ENCODE results near the gene ZNF808. TPM values are rescaled to one million over a fixed set of nuclear protein-coding genes. Genes with fewer than 3 reads are reported as not detected.
"Not testable (repeated sequence)": the region's sequence is repeated elsewhere in the genome, so short reads cannot be mapped to it uniquely, and the experiment has no call there.

Gene ZNF808
- total RNA-seq, 2 experiments from 2014 or later = 25.7 to 29.9 TPM

DNA sequence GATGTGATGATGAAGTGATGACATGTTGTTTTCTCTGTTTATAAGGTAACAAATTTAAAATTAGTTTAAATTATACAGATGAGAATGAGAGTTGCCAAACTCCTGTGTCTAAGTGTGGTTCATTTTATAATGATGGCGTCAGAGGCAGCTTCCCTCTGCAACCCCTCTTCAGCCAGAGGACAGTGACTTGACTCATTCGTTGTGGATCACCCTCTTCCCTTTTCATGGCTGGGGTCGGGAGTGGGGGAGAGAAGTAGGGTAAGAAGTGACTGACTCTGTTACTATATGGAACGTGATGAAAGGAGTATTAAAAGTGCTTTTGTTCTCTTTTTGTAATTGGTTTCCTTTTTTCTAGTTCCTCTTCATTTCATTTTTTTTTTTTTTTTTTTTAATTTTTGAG lies 11.3 kb downstream of the ZNF808 start:
- H3K4me3 Mint-ChIP-seq; CTCF ChIA-PET; H3K27me3 Mint-ChIP-seq; ATAC-seq; H3K27ac Mint-ChIP-seq; DNase-seq; POLR2A ChIA-PET; intact Hi-C loops (cut with DNase I, micrococcal nuclease): not testable (repeated sequence)
- peaks cover 62% of the 10 kb centered on the region for H3K36me3 Mint-ChIP-seq (ENCODE audit: low read depth)
- peaks cover 22% of the 10 kb centered on the region for H3K9me3 Mint-ChIP-seq (ENCODE audit: low read depth)
- peaks cover 41% of the 10 kb centered on the region for H3K4me1 Mint-ChIP-seq

DNA sequence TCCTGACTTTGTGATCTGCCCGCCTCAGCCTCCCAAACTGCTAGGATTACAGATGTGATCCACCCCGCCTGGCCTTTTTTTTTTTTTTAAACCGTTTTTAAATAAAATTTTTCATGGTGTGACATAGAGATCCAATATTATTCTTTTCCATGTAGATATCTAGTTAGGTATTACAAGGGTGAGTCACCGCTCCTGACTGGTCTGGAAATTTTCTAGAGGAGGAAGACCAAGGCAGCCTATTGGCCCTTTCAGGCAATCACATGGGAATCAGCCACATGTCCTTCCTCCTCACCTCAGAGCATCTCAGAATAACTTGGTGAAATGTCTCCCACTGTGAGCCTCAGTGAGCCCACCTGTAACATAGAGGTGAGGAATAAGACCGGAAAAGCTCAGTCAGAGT lies 13.7 kb downstream of the ZNF808 start:
- not testable (repeated sequence) for H3K27me3 Mint-ChIP-seq

GRCh38 chr19:52541608-52542007 lies 14.1 kb downstream of the ZNF808 start:
- Mint-ChIP-seq H3K27me3 (no peaks in the 10 kb centered on the region), H3K27ac (no peak overlapping the region), H3K9me3 (ENCODE audit: low read depth) (peaks cover 26% of the 10 kb centered on the region), H3K4me3 (no peak overlapping the region), H3K36me3 (ENCODE audit: low read depth) (peaks cover 77% of the 10 kb centered on the region), H3K4me1 (peaks cover 32% of the 10 kb centered on the region)
- CTCF ChIA-PET = no interaction called here
- intact Hi-C loops (cut with DNase I, micrococcal nuclease) = no loop called here
- ATAC-seq = no peak
- DNase-seq = no peak
- POLR2A ChIA-PET = no interaction called here

More for the DNA sequence above, 13.7 kb downstream of the ZNF808 start:
- peaks cover 34% of the 10 kb centered on the region for H3K4me1 Mint-ChIP-seq
- H3K4me3 Mint-ChIP-seq; POLR2A ChIA-PET; CTCF ChIA-PET; DNase-seq; ATAC-seq; H3K27ac Mint-ChIP-seq; intact Hi-C loops (cut with DNase I, micrococcal nuclease): not testable (repeated sequence)
- H3K36me3 Mint-ChIP-seq (ENCODE audit: low read depth) = peaks cover 75% of the 10 kb centered on the region
- peaks cover 26% of the 10 kb centered on the region for H3K9me3 Mint-ChIP-seq (ENCODE audit: low read depth)

DNA sequence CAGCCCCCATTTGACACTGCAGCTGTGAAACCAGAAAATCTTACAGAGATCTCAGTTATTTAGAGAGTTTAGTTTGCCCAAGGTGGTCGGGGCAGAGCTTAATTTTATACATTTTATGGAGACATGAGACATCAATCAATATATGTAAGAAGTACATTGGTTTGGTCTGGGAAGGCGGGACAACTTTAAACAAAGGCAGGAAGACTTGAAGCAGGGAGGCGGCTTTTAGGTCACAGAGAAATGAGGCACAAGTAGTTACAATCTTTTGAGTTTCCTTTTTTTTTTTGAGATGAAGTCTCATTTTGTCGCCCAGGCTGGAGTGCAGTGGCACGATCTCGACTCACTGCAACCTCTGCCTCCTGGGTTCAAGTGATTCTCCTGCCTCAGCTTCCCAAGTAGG lies 15.1 kb downstream of the ZNF808 start:
- H3K27me3 Mint-ChIP-seq; POLR2A ChIA-PET; ATAC-seq; CTCF ChIA-PET; H3K4me3 Mint-ChIP-seq; intact Hi-C loops (cut with DNase I, micrococcal nuclease); DNase-seq: not testable (repeated sequence)
- peak overlapping the region; percentile 47 for H3K27ac Mint-ChIP-seq
- peaks cover 22% of the 10 kb centered on the region for H3K4me1 Mint-ChIP-seq
- peaks cover 24% of the 10 kb centered on the region for H3K9me3 Mint-ChIP-seq (ENCODE audit: low read depth)
- H3K36me3 Mint-ChIP-seq (ENCODE audit: low read depth) = peaks cover 82% of the 10 kb centered on the region

DNA sequence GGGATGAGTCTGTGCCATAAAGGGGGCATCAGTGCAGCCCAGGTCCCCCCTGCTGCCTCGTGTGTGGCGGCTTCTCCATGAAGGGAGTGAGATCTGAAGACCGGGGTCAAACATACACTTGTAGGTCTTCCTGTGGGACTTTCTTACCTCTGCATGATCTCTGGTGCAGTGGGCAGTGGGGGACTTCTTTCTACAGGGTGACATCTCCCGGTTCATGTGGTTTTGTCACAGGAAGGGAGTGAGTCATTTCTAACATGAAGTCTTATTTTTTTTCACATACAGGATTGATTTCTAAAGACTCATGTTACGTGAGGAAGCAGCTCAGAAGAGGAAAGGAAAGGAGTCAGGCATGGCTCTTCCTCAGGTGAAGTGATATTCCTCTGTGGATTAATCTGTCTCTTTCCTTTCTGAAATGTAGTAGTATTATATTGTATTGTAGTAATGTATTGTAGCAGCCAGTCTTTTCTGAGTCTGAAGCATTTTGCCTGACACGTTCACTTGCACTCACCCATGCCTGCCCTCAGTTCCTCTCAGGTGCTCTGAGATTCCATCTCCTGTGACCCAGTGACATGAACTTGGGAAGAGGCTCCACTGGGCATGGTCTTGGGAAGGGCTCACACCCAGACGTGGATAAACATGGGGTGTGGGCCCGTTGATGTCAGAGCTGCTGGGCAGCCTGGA lies 15.7 kb downstream of the ZNF808 start:
- H3K4me3 Mint-ChIP-seq = no peak overlapping the region
- ATAC-seq = peak; percentile 98
- peak overlapping the region; percentile 63 for H3K27ac Mint-ChIP-seq
- CTCF ChIA-PET = no interaction called here
- no peaks in the 10 kb centered on the region for H3K27me3 Mint-ChIP-seq
- H3K9me3 Mint-ChIP-seq (ENCODE audit: low read depth) = peaks cover 24% of the 10 kb centered on the region
- H3K36me3 Mint-ChIP-seq (ENCODE audit: low read depth) = peaks cover 87% of the 10 kb centered on the region
- peak; percentile 59 for DNase-seq
- intact Hi-C loops (cut with DNase I, micrococcal nuclease) = no loop called here
- POLR2A ChIA-PET = no interaction called here
- H3K4me1 Mint-ChIP-seq = peaks cover 21% of the 10 kb centered on the region

DNA sequence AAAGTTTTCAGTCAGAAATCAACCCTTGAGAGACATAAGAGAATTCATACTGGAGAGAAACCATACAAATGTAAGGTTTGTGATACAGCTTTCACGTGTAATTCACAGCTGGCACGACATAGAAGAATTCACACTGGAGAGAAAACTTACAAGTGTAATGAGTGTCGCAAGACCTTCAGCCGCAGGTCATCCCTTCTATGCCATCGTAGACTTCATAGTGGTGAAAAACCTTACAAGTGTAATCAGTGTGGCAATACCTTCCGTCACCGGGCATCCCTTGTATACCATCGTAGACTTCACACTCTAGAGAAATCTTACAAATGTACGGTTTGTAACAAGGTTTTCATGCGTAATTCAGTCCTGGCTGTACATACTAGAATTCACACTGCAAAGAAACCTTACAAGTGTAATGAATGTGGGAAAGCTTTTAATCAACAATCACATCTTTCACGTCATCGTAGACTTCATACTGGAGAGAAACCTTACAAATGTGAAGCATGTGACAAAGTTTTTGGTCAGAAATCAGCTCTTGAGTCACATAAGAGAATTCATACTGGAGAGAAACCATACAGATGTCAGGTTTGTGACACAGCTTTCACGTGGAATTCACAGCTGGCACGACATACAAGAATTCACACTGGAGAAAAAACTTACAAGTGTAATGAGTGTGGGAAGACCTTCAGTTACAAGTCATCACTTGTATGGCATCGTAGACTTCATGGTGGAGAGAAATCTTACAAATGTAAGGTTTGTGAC lies 26.9 kb downstream of the ZNF808 start:
- H3K36me3 Mint-ChIP-seq (ENCODE audit: low read depth) = peaks cover 95% of the 10 kb centered on the region
- intact Hi-C loops (cut with DNase I, micrococcal nuclease) = no loop called here
- ChIA-PET POLR2A (no interaction called here), CTCF (no interaction called here)
- no peak overlapping the region for H3K27ac Mint-ChIP-seq
- DNase-seq (no peak), ATAC-seq (no peak)
- H3K9me3 Mint-ChIP-seq (ENCODE audit: low read depth) = peaks cover 53% of the 10 kb centered on the region
- H3K4me1 Mint-ChIP-seq = no peaks in the 10 kb centered on the region
- no peaks in the 10 kb centered on the region for H3K27me3 Mint-ChIP-seq
- no peak overlapping the region for H3K4me3 Mint-ChIP-seq

DNA sequence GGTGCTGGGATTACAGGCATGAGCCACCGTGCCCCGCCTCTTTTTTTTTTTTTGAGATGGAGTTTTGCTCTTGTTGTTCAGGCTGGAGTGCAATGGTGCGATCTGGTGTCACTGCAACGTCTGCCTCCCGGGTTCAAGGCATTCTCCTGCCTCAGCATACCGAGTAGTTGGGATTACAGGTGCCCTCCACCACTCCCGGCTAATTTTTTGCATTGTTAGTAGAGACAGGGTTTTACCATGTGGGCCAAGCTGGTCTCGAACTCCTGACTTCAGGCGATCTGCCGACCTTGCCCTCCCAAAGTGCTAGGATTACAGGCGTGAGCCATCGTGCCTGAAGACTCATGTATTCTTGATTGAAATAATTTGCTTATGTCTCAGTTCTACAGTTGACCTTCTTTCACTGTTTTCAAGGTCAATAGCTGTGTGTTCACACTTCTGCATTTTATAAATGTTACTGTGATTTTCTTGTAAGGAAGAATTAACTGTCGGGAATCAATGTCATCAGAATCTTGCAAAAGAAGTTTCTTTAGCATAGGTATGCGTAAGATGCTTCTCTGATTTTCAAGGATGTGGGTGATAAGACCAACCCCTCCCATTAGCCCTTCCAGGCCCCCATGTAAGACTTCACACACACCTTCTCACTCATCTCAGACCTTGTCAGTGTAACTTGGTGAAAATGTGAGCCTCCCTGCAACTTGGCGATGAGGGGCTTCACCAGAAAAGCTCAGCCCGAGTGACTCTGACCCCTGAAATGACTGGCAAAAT lies 29.9 kb downstream of the ZNF808 start:
- H3K27me3 Mint-ChIP-seq = no peaks in the 10 kb centered on the region
- POLR2A ChIA-PET = no interaction called here
- no peaks in the 10 kb centered on the region for H3K4me1 Mint-ChIP-seq
- no peak overlapping the region for H3K27ac Mint-ChIP-seq
- CTCF ChIA-PET = no interaction called here
- peaks cover 94% of the 10 kb centered on the region for H3K36me3 Mint-ChIP-seq (ENCODE audit: low read depth)
- H3K9me3 Mint-ChIP-seq (ENCODE audit: low read depth) = peaks cover 56% of the 10 kb centered on the region
- no peak for ATAC-seq
- intact Hi-C loops (cut with DNase I, micrococcal nuclease) = no loop called here
- DNase-seq = no peak
- no peak overlapping the region for H3K4me3 Mint-ChIP-seq

DNA sequence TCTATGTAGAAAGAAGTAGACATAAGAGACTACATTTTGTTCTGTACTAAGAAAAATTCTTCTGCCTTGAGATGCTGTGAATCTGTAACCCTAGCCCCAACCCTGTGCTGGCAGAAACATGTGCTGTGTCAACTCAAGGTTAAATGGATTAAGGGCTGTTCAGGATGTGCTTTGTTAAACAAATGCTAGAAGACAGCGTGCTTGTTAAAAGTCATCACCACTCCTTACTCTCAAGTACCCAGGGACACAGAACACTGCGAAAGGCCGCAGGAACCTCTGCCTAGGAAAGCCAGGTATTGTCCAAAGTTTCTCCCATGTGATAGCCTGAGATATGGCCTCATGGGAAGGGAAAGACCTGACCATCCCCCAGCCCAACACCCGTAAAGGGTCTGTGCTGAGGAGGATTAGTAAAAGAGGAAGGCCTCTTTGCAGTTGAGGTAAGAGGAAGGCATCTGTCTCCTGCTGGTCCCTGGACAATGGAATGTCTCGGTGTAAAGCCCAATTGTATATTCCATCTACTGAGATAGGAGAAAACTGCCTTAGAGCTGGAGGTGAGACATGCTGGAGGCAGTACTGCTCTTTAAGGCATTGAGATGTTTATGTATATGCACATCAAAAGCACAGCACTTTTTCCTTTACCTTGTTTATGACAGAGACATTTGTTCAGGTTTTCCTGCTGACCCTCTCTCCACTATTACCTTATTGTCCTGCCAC lies 31.4 kb downstream of the ZNF808 start:
- CTCF ChIA-PET; H3K4me3 Mint-ChIP-seq; H3K4me1 Mint-ChIP-seq; intact Hi-C loops (cut with DNase I, micrococcal nuclease); ATAC-seq; H3K27ac Mint-ChIP-seq; H3K27me3 Mint-ChIP-seq; DNase-seq; POLR2A ChIA-PET: not testable (repeated sequence)
- peaks cover 49% of the 10 kb centered on the region for H3K9me3 Mint-ChIP-seq (ENCODE audit: low read depth)
- peaks cover 94% of the 10 kb centered on the region for H3K36me3 Mint-ChIP-seq (ENCODE audit: low read depth)

DNA sequence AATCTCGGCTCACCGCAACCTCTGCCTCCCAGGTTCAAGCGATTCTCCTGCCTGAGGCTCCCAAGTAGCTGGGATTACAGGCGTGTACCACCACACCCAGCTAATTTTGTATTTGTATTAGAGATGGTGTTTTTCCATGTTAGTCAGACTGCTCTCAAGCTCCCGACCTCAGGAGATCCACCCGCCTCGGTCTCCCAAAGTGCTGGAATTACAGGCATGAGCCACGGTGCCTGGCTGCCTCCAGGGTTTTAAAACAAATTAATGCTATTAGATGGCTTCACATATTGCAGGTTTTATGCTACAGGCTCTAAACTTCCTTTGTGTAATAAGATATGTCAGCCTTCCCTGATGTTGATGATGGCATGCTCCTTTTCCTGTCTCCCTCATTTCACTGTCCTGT lies 34.1 kb downstream of the ZNF808 start:
- peaks cover 46% of the 10 kb centered on the region for H3K9me3 Mint-ChIP-seq (ENCODE audit: low read depth)
- CTCF ChIA-PET; POLR2A ChIA-PET; DNase-seq; intact Hi-C loops (cut with DNase I, micrococcal nuclease); H3K27me3 Mint-ChIP-seq; H3K4me3 Mint-ChIP-seq; H3K4me1 Mint-ChIP-seq; H3K27ac Mint-ChIP-seq; ATAC-seq: not testable (repeated sequence)
- peaks cover 84% of the 10 kb centered on the region for H3K36me3 Mint-ChIP-seq (ENCODE audit: low read depth)

GRCh38 chr19:52566121-52566520 lies 38.7 kb downstream of the ZNF808 start:
- Mint-ChIP-seq H3K4me3 (no peak overlapping the region), H3K27ac (no peak overlapping the region), H3K9me3 (ENCODE audit: low read depth) (peaks cover 29% of the 10 kb centered on the region), H3K4me1 (peaks cover 10% of the 10 kb centered on the region), H3K27me3 (no peaks in the 10 kb centered on the region), H3K36me3 (ENCODE audit: low read depth) (peaks cover 60% of the 10 kb centered on the region)
- intact Hi-C loops (cut with DNase I, micrococcal nuclease) = no loop called here
- ChIA-PET POLR2A (no interaction called here), CTCF (no interaction called here)
- no peak for DNase-seq
- no peak for ATAC-seq

- Mint-ChIP-seq H3K4me1 (peaks cover 15% of the 10 kb centered on the region), H3K36me3 (ENCODE audit: low read depth) (peaks cover 60% of the 10 kb centered on the region), H3K27ac (no peak overlapping the region), H3K9me3 (ENCODE audit: low read depth) (peaks cover 30% of the 10 kb centered on the region), H3K4me3 (no peak overlapping the region), H3K27me3 (no peaks in the 10 kb centered on the region)
- ChIA-PET CTCF (no interaction called here), POLR2A (no interaction called here)
- intact Hi-C loops (cut with DNase I, micrococcal nuclease) = no loop called here
- ATAC-seq (no peak), DNase-seq (no peak)
Measured at GRCh38 chr19:52566588-52566987, 39.1 kb downstream of the ZNF808 start.

Data from activated CD4-positive, alpha-beta T cell treated with anti-CD3 and anti-CD28 coated beads for 36 hours (primary cell).